ENCODE measurements around the gene KLHL28. TPM values are rescaled to one million over a fixed set of nuclear protein-coding genes. Genes with fewer than 3 reads are reported as not detected.

KLHL28 gene
- total RNA-seq, 1 experiment from 2014 or later: 2.9 TPM

DNA sequence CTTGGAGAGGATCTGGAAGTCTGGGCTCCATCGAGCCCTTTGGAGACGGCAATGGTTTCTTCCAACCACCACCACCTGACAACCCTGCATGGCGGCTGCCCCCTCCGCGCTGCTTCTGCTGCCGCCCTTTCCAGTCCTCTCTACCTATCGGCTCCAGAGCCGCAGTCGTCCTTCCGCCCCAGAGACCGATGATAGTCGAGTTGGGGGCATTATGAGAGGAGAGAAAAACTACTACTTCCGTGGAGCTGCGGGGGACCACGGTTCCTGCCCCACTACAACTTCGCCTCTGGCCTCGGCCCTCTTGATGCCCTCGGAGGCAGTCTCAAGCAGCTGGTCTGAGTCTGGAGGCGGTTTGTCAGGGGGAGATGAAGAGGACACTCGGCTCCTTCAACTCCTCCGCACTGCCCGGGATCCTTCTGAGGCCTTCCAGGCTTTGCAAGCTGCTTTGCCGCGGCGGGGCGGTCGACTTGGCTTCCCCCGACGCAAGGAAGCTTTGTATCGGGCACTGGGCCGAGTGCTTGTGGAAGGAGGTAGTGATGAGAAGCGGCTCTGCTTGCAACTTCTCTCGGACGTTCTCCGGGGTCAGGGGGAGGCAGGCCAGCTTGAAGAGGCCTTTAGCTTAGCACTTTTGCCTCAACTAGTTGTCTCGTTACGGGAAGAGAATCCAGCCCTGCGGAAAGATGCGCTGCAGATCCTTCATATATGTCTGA is 742 bp upstream of the KLHL28 start:
- DNase-seq (ENCODE audit: low read depth): no peak
- in situ Hi-C loops (cut with HindIII; ENCODE audit: low pct_unique_long_range_greater_than_20kb, low sequenced_read_pairs): no loop called here

DNA sequence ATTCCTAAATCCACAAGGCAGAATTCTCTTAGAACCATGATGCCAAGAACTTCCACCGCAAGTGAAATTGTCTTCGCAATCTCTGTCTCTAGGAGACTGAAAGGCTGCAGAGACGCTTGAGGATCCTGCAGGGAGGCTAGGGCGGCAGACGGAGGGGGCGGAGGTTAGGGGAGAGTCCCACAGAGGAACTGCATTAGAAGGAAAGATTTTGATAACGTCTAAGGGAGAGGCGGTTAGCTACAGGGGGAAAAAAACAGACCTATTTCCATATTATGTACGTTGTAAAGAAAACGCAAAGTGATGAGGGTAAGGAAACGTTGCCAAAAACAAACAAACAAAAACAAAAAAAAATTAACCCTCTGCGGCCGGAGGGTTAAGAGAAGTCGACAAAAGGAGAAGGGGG is 595 bp downstream of the KLHL28 start:
- DNase-seq (ENCODE audit: low read depth): peak; percentile 42
- in situ Hi-C loops (cut with HindIII; ENCODE audit: low pct_unique_long_range_greater_than_20kb, low sequenced_read_pairs): no loop called here

DNA sequence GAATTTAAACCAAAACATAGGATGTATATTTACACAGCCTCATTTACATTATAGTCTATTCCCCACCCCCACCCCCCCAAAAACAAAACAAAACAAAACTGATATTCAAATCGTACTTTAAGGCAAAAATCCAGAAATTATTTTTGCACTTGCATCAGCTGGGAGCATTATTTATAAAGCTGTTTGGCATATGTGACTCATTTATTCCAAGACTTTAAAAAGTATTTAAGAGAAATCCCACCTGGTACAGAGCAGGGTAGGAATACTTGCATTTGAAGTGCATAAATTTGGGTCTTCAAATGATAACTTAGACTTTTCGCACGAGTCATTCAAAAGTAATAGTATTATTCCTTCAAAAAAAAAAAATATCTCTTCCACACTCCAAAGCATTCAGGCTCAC is 1.1 kb downstream of the KLHL28 start:
- DNase-seq (ENCODE audit: low read depth): no peak
- in situ Hi-C loops (cut with HindIII; ENCODE audit: low pct_unique_long_range_greater_than_20kb, low sequenced_read_pairs): no loop called here

DNA sequence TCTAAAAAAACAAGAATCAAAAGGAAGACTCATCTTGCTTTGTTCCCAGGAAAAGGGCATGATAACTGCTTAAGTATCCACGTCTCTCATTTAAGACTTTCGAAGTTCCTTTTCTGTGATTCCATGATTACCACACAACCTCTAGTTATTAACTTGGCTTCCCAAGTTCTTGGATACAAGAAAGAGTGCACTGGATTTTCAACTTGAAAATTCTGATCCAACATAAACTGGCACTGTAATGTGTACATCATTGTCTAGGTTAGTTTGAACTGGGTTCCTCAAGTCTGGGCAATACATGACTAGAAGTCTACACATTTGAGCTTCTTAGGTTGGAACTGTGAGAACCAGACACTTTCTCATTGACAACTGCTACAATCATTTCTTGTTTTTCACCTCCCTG is 1.6 kb downstream of the KLHL28 start:
- peak; percentile 18 for DNase-seq (ENCODE audit: low read depth)
- in situ Hi-C loops (cut with HindIII; ENCODE audit: low pct_unique_long_range_greater_than_20kb, low sequenced_read_pairs): no loop called here

DNA sequence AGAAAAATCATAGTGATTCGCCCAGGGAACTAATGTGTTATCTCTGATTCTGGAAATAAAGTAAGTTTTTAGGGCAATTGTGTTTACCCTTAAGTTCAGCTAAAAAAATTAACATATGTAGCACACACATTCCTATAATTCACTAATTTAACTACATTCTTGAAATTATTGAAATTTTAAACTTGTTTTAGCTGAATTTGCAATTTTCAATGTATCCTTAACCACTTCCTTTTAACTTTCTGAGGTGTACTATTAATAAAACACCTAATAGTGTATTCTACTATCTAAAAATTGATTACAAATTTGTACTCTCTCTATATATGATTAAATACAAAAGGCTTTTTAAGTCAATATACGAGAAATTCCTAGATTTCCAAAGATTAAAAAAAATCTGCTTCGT is 2.2 kb downstream of the KLHL28 start:
- in situ Hi-C loops (cut with HindIII; ENCODE audit: low pct_unique_long_range_greater_than_20kb, low sequenced_read_pairs): no loop called here
- no peak for DNase-seq (ENCODE audit: low read depth)

DNA sequence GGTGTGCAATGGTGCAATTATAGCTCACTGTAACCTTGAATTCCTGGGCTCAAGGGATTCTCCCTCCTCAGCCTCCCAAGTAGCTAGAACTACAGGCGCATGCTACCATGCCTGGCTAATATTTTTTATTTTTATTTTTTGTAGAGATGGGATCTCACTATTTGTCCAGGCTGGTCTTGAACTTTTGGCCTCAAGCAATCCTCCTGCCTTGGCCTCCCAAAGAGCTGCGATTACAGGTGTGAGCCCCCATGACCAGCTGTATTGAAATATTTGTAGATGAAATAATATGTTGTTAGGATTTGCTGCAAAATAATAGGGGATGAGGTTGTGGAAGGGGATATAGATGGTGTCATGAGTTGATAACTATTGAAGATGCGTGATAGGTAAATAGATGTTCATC is 4.9 kb downstream of the KLHL28 start:
- in situ Hi-C loops (cut with HindIII; ENCODE audit: low pct_unique_long_range_greater_than_20kb, low sequenced_read_pairs): no loop called here
- DNase-seq (ENCODE audit: low read depth): no peak

DNA sequence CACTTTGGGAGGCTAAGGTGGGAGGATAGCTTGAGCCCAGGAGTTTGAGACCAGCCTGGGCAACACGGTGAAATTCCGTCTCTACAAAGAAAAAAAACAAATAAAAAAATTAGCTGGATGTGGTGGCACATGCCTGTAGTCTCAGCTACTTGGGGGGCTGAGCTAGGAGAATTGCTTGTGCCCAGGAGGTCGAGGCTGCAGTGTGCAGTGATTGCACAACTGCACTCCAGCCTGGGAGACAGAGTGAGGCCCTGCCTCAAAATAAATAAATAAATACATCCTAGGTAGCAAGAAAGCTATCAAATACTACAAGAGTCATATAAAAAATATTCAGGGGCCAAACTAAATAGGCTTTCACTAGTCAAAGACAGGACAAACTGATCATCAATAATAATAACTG is 6.2 kb downstream of the KLHL28 start:
- in situ Hi-C loops (cut with HindIII; ENCODE audit: low pct_unique_long_range_greater_than_20kb, low sequenced_read_pairs): no loop called here
- DNase-seq (ENCODE audit: low read depth): no peak

DNA sequence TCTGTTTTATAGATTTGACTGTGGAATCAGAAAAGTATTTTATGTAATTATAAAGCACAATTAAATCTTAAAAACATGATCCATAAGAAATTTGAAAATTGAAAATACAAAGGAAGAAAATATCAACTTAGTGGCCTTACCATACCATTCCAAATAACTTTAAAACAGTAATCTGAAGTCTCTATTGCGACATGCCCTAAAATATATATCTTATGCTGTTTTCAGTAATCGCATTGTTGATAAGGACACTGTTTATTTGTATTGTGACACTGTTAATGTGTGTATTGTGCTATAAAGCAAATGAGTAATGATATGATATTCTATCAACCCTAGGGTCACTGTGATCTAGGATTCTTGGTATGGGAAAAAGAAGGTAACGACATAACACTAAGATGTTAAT is 7.0 kb downstream of the KLHL28 start:
- in situ Hi-C loops (cut with HindIII; ENCODE audit: low pct_unique_long_range_greater_than_20kb, low sequenced_read_pairs): no loop called here
- DNase-seq (ENCODE audit: low read depth): no peak

DNA sequence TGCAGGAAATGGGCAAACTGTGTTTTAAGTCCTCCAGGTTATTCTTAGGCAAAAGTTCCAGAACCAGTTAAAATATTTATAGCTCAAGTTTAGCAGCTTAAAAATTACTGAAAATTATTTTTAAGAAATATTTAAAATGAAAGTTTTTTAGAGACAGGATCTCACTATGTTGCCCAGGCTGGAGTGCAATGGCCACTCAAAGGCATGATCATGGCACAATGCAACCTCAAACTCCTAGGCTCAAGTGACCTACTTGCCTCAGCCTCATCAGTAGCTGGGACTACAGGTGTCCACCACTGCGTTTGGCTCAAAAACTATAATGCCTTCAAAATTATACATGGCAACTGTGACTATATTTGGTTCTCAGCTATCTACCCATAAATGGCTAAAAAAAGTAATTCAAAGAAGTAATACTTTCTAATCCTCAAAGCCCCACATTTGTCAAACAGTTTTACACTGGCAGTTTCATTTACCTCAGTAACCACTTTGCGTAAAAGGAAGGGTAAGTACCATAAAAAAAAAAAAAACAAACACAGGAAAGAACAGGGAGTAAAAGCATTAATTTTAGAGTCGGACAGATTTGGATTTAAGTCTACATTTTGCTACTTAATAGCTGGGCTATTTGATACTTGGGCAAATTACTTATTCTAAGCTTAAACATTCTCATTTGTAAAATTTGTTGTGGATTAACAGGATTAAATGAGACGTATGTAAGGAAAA is 9.2 kb downstream of the KLHL28 start:
- in situ Hi-C loops (cut with HindIII; ENCODE audit: low pct_unique_long_range_greater_than_20kb, low sequenced_read_pairs): no loop called here
- no peak for DNase-seq (ENCODE audit: low read depth)

DNA sequence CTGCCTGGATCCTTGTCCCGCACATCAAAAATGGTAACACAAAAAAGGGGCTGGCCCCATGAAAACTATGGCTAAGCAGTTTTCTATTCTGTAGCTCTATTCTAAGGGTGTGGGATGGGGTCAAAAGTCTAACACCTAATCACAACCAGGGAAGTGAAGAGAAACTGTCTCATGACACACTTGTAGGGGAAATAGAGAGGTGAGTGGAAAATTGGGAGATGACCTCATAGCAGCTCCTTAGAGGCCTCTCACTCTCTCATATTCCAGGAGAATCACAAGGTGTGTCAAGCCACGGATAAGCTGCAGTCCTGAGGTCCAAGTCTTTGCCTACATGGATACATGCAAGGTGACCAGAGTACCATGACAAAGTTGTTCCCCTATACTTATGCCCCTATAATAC is 10.7 kb downstream of the KLHL28 start:
- no peak for DNase-seq (ENCODE audit: low read depth)
- in situ Hi-C loops (cut with HindIII; ENCODE audit: low pct_unique_long_range_greater_than_20kb, low sequenced_read_pairs): no loop called here

DNA sequence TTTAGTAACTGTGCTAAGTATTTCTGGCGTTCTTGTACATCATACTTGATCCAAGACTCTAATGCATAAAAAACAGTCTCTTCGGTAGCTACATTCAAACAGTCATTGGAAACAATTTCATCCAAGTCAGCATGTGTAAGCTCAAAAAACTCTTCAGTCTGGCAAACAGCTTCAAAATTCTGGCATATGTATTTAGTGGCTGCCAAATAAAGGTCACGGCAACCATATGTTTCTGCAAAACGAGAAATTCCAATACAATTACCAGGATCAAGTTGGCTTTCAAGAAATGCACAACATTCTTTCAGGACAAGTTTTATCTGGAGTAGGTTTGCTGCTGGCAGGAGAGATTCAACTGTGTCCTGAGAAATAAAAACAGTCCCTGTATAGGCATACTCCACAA is 16.5 kb downstream of the KLHL28 start:
- no peak for DNase-seq (ENCODE audit: low read depth)
- in situ Hi-C loops (cut with HindIII; ENCODE audit: low pct_unique_long_range_greater_than_20kb, low sequenced_read_pairs): no loop called here

DNA sequence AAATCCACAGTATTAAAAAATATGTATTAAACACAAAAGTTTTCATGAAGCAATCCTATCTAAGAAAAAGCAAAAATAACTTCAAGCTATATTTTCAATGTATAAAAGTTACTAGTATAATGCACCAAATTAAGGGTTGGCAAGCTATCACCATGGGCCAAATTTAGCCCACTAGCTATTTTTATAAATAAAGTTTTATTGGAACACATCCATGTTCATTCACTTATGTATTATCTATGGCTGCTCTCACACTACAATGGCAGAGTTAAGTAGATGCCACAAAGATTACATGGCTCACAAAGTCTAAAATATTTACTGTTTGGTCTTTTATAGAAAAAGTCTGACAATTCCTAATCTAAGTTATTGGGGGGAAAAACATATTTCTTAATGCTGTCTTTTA is 17.6 kb downstream of the KLHL28 start:
- DNase-seq (ENCODE audit: low read depth): no peak
- in situ Hi-C loops (cut with HindIII; ENCODE audit: low pct_unique_long_range_greater_than_20kb, low sequenced_read_pairs): no loop called here

DNA sequence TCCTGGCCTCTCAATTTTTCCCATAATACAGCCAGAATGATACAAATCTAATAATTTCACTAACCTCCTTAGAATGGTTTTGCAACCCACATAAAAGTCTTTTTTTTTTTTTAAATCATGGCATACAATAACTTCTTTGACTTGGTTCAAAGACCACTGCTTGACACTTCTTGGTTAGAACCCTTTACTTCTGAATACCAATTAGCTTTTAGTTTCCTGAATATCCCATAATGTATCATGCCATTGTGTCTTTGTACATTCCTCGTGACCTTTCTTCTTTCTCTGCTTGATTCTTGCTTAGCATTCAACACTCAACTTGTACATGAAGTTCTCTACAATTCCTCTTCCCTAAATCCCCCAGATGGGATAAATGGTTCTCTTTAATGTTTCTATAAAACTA is 19.3 kb downstream of the KLHL28 start:
- no peak for DNase-seq (ENCODE audit: low read depth)
- in situ Hi-C loops (cut with HindIII; ENCODE audit: low pct_unique_long_range_greater_than_20kb, low sequenced_read_pairs): no loop called here

DNA sequence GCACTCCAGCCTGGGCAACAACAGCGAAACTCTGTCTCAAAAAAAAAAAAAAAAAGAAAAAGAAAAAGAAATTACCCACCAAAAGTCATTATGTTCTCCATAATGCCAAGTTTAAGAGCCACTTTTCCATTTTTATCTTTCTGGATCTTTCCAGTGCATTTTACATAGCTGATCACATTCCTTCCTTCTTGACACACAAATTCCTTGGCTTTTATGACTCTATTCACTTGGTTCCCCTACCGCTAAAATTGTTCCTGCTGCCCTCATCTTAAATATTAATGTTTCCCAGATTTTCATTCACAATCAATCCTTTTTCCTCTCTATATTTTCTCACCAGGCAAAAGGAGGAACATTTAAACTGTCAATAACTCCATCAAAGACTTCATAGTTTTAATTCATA is 20.2 kb downstream of the KLHL28 start:
- in situ Hi-C loops (cut with HindIII; ENCODE audit: low pct_unique_long_range_greater_than_20kb, low sequenced_read_pairs): no loop called here
- no peak for DNase-seq (ENCODE audit: low read depth)

DNA sequence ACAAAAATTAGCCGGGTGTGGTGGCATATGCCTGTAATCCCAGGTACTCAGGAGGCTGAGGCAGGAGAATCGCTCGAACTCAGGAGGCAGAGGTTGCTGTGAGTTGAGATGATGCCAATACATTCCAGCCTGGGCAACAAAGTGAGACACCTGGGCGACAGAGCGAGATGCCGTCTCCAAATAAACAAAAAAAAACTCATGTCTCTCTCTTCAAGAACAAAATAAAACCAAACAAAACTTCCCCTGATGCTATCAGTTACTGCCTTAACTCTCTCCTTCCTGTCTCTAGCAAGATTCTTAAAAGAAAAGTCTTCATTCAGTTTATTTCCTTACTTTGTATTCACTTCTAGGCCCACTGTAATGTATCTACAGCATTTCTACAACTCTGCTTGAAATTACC is 20.8 kb downstream of the KLHL28 start:
- in situ Hi-C loops (cut with HindIII; ENCODE audit: low pct_unique_long_range_greater_than_20kb, low sequenced_read_pairs): no loop called here

DNA sequence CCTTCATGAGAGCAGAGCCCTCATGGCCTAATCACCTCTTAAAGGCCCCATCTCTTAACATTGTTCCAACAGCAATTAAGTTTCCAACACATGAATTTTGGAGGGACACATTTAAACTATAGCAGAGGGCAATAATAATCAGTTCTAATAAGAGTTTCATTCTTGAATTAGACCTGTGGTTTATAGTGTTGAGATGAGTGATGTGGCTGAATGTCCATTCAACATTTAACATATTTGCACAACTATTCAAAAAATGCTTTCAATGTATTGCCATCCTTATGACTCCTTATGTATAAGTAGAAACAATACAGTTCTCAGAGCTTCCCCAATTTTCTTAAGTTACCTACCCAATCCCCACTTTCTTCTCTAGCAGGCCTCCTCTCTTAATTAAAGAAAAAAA is 21.5 kb downstream of the KLHL28 start:
- DNase-seq (ENCODE audit: low read depth): no peak

More for the DNA sequence above, 20.8 kb downstream of the KLHL28 start:
- no peak for DNase-seq (ENCODE audit: low read depth)

DNA sequence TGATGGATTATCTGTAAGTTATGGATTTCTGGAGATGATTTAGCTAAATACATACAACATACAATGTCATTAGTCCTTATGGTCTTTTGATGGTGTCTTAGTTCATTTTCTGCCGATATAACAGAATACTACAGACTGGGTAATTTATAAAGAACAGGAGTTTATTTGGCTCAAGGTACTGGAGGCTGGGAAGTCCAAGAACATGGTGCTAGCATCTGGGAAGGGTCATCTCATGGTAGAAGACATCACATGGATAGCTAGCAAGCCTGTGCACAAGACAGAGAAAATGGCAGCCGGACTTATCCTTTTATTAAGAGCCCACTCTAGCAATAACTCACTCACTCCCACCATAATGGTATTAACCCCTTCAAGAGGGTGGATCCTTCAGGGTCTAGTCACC is 24.2 kb downstream of the KLHL28 start:
- in situ Hi-C loops (cut with HindIII; ENCODE audit: low pct_unique_long_range_greater_than_20kb, low sequenced_read_pairs): no loop called here

More for the DNA sequence above, 21.5 kb downstream of the KLHL28 start:
- in situ Hi-C loops (cut with HindIII; ENCODE audit: low pct_unique_long_range_greater_than_20kb, low sequenced_read_pairs): no loop called here

DNA sequence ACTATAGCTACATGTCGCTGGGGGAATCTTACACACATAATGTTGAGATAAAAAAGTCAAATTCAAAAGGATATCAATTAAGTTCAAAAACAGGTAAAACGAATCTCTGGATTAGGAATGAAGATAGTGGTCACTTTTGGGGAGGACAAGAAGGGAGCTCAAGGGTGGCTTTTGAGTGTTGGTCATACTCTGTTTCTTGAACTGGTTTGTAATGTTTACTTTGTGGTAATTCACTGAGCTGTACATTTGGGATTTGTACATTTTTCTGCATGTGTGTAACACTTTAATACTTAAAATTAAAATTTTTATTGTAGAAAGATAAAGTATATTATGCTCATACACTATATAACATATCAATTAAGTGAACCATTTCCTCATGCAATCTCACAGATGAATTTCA is 26.6 kb downstream of the KLHL28 start:
- DNase-seq (ENCODE audit: low read depth): no peak
- in situ Hi-C loops (cut with HindIII; ENCODE audit: low pct_unique_long_range_greater_than_20kb, low sequenced_read_pairs): no loop called here

More for the DNA sequence above, 24.2 kb downstream of the KLHL28 start:
- no peak for DNase-seq (ENCODE audit: low read depth)

DNA sequence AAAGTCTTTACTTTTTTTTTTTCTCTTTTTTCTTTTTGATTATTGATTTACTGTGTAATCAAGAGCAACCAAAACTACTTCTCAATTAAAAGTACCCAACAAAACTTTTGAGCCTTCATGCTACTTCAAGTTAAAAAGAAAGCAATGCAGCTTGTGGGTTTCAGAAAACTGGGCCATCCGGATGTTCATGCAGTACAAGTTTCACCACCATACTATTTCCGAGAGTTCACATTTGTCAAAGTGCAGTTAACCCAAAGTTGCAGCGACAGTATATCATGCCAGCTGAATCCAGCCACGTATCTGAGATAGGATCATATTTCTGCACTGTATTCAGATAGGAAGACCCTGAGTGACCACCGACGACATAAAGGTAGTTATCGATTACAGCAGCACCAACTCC is 33.0 kb downstream of the KLHL28 start:
- in situ Hi-C loops (cut with HindIII; ENCODE audit: low pct_unique_long_range_greater_than_20kb, low sequenced_read_pairs): no loop called here
- DNase-seq (ENCODE audit: low read depth): no peak

DNA sequence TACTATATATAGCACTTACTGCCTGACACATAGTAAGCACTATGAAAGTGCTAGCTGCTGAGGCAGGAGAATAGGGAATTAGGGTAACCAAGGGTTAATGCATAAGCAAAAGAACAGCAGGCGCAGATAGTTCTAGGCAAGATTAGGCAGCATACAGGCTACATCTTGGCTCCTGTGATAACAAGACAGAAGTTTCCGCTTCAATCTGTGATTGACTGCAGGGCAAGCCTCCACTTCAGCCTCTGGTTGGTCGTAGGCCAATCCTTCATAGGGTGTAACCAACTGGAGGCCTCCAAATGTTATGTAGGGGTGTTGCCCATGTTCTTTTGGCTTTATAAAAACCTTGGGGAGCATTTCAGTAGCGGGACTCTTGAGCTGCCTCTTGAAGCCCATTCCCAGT is 46.9 kb downstream of the KLHL28 start:
- in situ Hi-C loops (cut with HindIII; ENCODE audit: low pct_unique_long_range_greater_than_20kb, low sequenced_read_pairs): no loop called here

More for the DNA sequence above, 46.9 kb downstream of the KLHL28 start:
- no peak for DNase-seq (ENCODE audit: low read depth)
